Measurements from ENCODE around the gene SFMBT1.

SFMBT1 gene

DNA sequence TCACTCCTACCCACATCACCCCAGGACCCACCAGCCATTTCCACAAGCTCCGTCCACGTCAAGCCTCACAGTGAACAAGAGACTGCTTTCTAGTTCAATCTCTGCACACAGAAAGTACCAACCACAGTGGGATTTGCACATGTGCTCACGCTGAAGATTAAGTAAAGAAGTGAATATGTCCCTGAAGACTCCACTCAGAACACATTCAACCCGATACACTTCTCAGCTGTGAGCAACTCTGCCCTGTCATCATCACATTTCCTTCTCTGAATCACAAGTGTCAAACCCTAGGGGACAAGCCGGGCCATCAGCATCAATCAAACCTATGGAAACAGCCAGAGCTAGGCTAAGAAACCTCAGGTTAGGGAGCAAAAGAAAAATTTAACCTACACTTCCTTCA, 150.5 kb downstream of the SFMBT1 start:
- in situ Hi-C loops (cut with HindIII; ENCODE audit: low pct_ligation_motif_present, low sequenced_read_pairs), result no loop called here

DNA sequence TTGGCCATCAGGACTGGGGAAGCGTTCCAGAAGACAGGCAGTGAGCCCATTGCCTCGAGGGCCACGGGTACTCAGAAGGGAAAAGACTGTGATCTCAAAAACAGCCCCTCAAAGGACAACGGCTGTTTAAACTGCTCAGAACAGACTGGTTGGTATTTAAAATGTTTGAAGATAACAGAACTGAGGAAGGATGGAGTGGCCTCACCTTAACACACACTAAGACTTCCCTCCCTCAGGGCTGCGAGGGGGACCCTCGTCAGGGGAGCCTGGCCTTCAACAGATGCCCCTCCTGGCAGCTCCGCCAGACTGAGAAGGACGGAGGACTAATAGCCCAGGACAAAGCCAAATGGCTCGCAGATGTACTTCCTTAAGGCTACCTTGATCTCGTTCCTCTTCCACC, 151.1 kb downstream of the SFMBT1 start:
- Histone ChIP-seq H3K27ac (no peak overlapping the region), H3K4me3 (ENCODE audit: low read depth, low read length) (no peak overlapping the region), H3K36me3 (replicated peaks) (no peaks in the 10 kb centered on the region), H3K27me3 (replicated peaks) (no peaks in the 10 kb centered on the region)
- TF ChIP-seq CTCF (IDR thresholded peaks at IDR 0.05; ENCODE audit: low read depth, low read length, missing control alignments), result no peak
- no peak for DNase-seq
- in situ Hi-C loops (cut with HindIII; ENCODE audit: low pct_ligation_motif_present, low sequenced_read_pairs), result no loop called here

More for the DNA sequence above, 150.5 kb downstream of the SFMBT1 start:
- no peak for TF ChIP-seq CTCF (IDR thresholded peaks at IDR 0.05; ENCODE audit: low read depth, low read length, missing control alignments)
- Histone ChIP-seq H3K27me3 (replicated peaks) (no peaks in the 10 kb centered on the region), H3K4me3 (ENCODE audit: low read depth, low read length) (no peak overlapping the region), H3K36me3 (replicated peaks) (no peaks in the 10 kb centered on the region), H3K27ac (no peak overlapping the region)
- no peak for DNase-seq

- Histone ChIP-seq H3K4me3 (ENCODE audit: low read depth, low read length) (no peak overlapping the region), H3K36me3 (replicated peaks) (no peaks in the 10 kb centered on the region), H3K27me3 (replicated peaks) (no peaks in the 10 kb centered on the region), H3K27ac (no peak overlapping the region)
- no peak for TF ChIP-seq CTCF (IDR thresholded peaks at IDR 0.05; ENCODE audit: low read depth, low read length, missing control alignments)
- in situ Hi-C loops (cut with HindIII; ENCODE audit: low pct_ligation_motif_present, low sequenced_read_pairs), result no loop called here
- DNase-seq, result no peak
These were observed 152.2 kb downstream of the SFMBT1 start for GRCh38 chr3:52893723-52894122.

- Histone ChIP-seq H3K4me3 (ENCODE audit: low read depth, low read length) (no peak overlapping the region), H3K27ac (no peak overlapping the region), H3K36me3 (replicated peaks) (no peaks in the 10 kb centered on the region), H3K27me3 (replicated peaks) (no peaks in the 10 kb centered on the region)
- no peak for DNase-seq
- peak; percentile 18 for TF ChIP-seq CTCF (IDR thresholded peaks at IDR 0.05; ENCODE audit: low read depth, low read length, missing control alignments)
- in situ Hi-C loops (cut with HindIII; ENCODE audit: low pct_ligation_motif_present, low sequenced_read_pairs), result no loop called here
These were observed 153.1 kb downstream of the SFMBT1 start for GRCh38 chr3:52892625-52893311.

DNA sequence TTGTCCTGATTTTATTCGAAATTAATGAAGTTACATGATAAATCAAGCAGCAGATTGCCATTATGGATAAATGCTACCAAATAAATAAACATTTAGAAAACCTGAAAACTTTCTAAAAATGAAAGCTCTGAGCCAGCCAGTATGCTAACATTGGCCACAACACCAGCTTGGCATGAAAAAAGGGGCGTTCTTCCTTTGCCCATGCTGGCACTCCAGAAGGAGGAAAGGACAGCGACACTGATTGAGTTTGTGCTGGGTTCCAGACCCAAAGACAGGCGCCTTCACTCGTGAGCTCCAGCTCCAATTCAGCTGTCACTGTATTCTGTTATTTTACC, 153.6 kb downstream of the SFMBT1 start:
- TF ChIP-seq CTCF (IDR thresholded peaks at IDR 0.05; ENCODE audit: low read depth, low read length, missing control alignments), result no peak
- no peak overlapping the region for H3K27ac ChIP-seq
- no peak overlapping the region for H3K4me3 ChIP-seq (ENCODE audit: low read depth, low read length)
- no peaks in the 10 kb centered on the region for H3K27me3 ChIP-seq (replicated peaks)
- in situ Hi-C loops (cut with HindIII; ENCODE audit: low pct_ligation_motif_present, low sequenced_read_pairs), result no loop called here
- no peaks in the 10 kb centered on the region for H3K36me3 ChIP-seq (replicated peaks)
- no peak for DNase-seq

DNA sequence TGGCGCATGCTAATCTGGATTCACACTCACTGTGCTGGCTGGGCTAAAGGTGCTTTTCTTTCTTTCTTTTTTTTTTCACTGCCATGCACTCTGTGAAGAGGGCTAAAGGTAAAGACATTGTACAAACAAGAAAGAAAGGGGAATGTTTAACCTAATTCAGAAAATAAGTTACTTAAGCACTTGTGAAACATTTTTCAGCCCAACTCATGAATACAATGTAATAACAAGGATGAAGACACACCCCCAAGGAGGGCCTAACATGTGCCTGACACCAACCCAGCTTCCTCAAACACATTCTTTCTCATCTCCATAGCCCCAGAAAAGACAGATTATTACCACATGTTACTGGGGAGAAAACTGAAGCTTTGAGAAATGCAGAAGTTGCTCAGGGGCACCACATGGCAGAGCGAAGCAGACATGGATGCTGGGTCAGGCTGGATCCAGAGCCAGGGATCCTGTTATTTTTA, 154.2 kb downstream of the SFMBT1 start:
- no peaks in the 10 kb centered on the region for H3K36me3 ChIP-seq (replicated peaks)
- TF ChIP-seq CTCF (IDR thresholded peaks at IDR 0.05; ENCODE audit: low read depth, low read length, missing control alignments), result no peak
- in situ Hi-C loops (cut with HindIII; ENCODE audit: low pct_ligation_motif_present, low sequenced_read_pairs), result no loop called here
- H3K27ac ChIP-seq, result no peak overlapping the region
- DNase-seq, result no peak
- no peaks in the 10 kb centered on the region for H3K27me3 ChIP-seq (replicated peaks)
- H3K4me3 ChIP-seq (ENCODE audit: low read depth, low read length), result no peak overlapping the region
